Neuronal stem cell (in vitro differentiated cells): ENCODE measurements around the gene SHMT1.

Source experiments
- DNase-seq: peaks from one replicate; pipeline ENCODE4 v3.0.0-alpha.2; 2013; ENCODE audit warnings: low spot score
- H2AFZ ChIP-seq: one replicate; pipeline ENCODE4 v1.6.1; 2013; ENCODE audit warnings: mild to moderate bottlenecking, low read length, inconsistent platforms
- H2AK5ac ChIP-seq: 2 replicates; pipeline ENCODE4 v1.6.1; 2013; ENCODE audit warnings: low read depth, mild to moderate bottlenecking, inconsistent platforms, low read length, moderate library complexity, mixed read lengths
- H2BK120ac ChIP-seq: 2 replicates; pipeline ENCODE4 v1.6.1; 2013; ENCODE audit warnings: low read depth, mild to moderate bottlenecking, inconsistent platforms, low read length, moderate library complexity, mixed read lengths
- H2BK12ac ChIP-seq: one replicate; pipeline ENCODE4 v1.6.1; 2013; ENCODE audit warnings: low read length, inconsistent platforms
- H2BK15ac ChIP-seq: 2 replicates; pipeline ENCODE4 v1.6.1; 2013; ENCODE audit warnings: mild to moderate bottlenecking, low read length, inconsistent platforms, mixed read lengths
- H2BK5ac ChIP-seq: one replicate; pipeline ENCODE4 v1.6.1; 2013; ENCODE audit warnings: inconsistent platforms, mild to moderate bottlenecking, low read length, moderate library complexity
- H3K14ac ChIP-seq: one replicate; pipeline ENCODE4 v1.6.1; 2013; ENCODE audit warnings: low read length, inconsistent platforms
- H3K18ac ChIP-seq: 2 replicates; pipeline ENCODE4 v1.6.1; 2013; ENCODE audit warnings: low read length, inconsistent platforms
- H3K23ac ChIP-seq: 2 replicates; pipeline ENCODE4 v1.6.1; 2013; ENCODE audit warnings: low read depth, mild to moderate bottlenecking, mixed read lengths, low read length, inconsistent platforms; ENCODE audit not compliant: poor library complexity
- H3K27ac ChIP-seq: replicated peaks from 3 replicates; pipeline ENCODE4 v1.5.1; 2013; ENCODE audit warnings: low read length, inconsistent platforms
- H3K27me3 ChIP-seq, 3 experiments: 2 replicates each; pipeline ENCODE4 v1.6.1; 2013; ENCODE audit warnings: low read length in 3 of 3, mild to moderate bottlenecking in 2 of 3, inconsistent platforms in 1 of 3, low read depth in 1 of 3, mixed read lengths in 1 of 3, moderate library complexity in 1 of 3; ENCODE audit not compliant: control insufficient read depth in 3 of 3, insufficient read depth in 3 of 3
- H3K36me3 ChIP-seq, 2 donors: replicated peaks in 1 of 2; 2 replicates each; pipeline ENCODE4 v1.6.1; 2013; ENCODE audit warnings: low read length in 2 of 2; ENCODE audit not compliant: control insufficient read depth in 2 of 2, insufficient read depth in 2 of 2
- H3K4ac ChIP-seq: 2 replicates; pipeline ENCODE4 v1.6.1; 2013; ENCODE audit warnings: inconsistent platforms, mild to moderate bottlenecking, low read length, moderate library complexity
- H3K4me1 ChIP-seq, 2 donors: 1 replicate in 1 of 2; 2 replicates in 1 of 2; pipeline ENCODE4 v1.6.1; 2013; ENCODE audit warnings: low read length in 2 of 2, low read depth in 1 of 2; ENCODE audit not compliant: control insufficient read depth in 2 of 2, insufficient read depth in 1 of 2
- H3K4me2 ChIP-seq: one replicate; pipeline ENCODE4 v1.6.1; 2013; ENCODE audit warnings: mild to moderate bottlenecking, low read length, inconsistent platforms; ENCODE audit not compliant: insufficient read depth, poor library complexity, severe bottlenecking
- H3K4me3 ChIP-seq, 2 donors: 2 replicates each; pipeline ENCODE4 v1.5.1; 2013; ENCODE audit warnings: low read length in 2 of 2, mild to moderate bottlenecking in 2 of 2, inconsistent platforms in 1 of 2, moderate library complexity in 1 of 2
- H3K79me1 ChIP-seq: one replicate; pipeline ENCODE4 v1.6.1; 2013; ENCODE audit warnings: low read depth, mild to moderate bottlenecking, inconsistent platforms, low read length, moderate library complexity
- H3K9ac ChIP-seq: one replicate; pipeline ENCODE4 v1.6.1; 2013; ENCODE audit warnings: mild to moderate bottlenecking, low read depth, low read length, inconsistent platforms; ENCODE audit not compliant: poor library complexity
- H3K9me3 ChIP-seq, 2 donors: replicated peaks in 1 of 2; 2 replicates each; pipeline versions ENCODE3 to v1.6.1; 2013; ENCODE audit warnings: low read length in 2 of 2, mild to moderate bottlenecking in 2 of 2, inconsistent platforms in 1 of 2, low read depth in 1 of 2, mixed read lengths in 1 of 2, moderate library complexity in 1 of 2; ENCODE audit not compliant: control insufficient read depth in 2 of 2, insufficient read depth in 1 of 2
- H4K8ac ChIP-seq: one replicate; pipeline ENCODE4 v1.6.1; 2013; ENCODE audit warnings: low read depth, mild to moderate bottlenecking, inconsistent platforms, low read length, moderate library complexity
- H4K91ac ChIP-seq: one replicate; pipeline ENCODE4 v1.6.1; 2013; ENCODE audit warnings: low read length, low read depth, mild to moderate bottlenecking, inconsistent platforms; ENCODE audit not compliant: poor library complexity
- whole genome bisulfite sequencing, 2 donors: extraction: QIAGEN DNeasy Blood & Tissue Kit; methylation state at CpG; one replicate each; pipeline ENCODE4 v1.1.7; 2013; ENCODE audit warnings: missing lambda C conversion rate in 2 of 2, mixed read lengths in 1 of 2; ENCODE audit not compliant: insufficient read length in 2 of 2, insufficient replicate concordance in 1 of 2; ENCODE audit errors: extremely low coverage in 2 of 2; 5-methylcytosine and 5-hydroxymethylcytosine counted together

The SHMT1 gene

GRCh38 chr17:18381158-18381952 lies 18.0 kb upstream of the SHMT1 start:
- H2BK120ac ChIP-seq, result no peak overlapping the region
- H3K9ac ChIP-seq, result no peak overlapping the region
- peak overlapping the region; percentile 15 for H2BK15ac ChIP-seq
- no peaks in the 10 kb centered on the region for H3K36me3 ChIP-seq
- H3K27me3 ChIP-seq, result peaks cover 0 to 4% (median 0%) of the 10 kb centered on the region in 3 experiments
- H3K27ac ChIP-seq, result no peak overlapping the region
- no peak overlapping the region for H4K91ac ChIP-seq
- no peak overlapping the region for H3K23ac ChIP-seq
- H3K14ac ChIP-seq, result peak overlapping the region; percentile 82
- peaks cover 0 to 2% of the 10 kb centered on the region in 2 donors for H3K4me1 ChIP-seq
- no peaks in the 10 kb centered on the region for H3K79me1 ChIP-seq
- no peak for DNase-seq
- peak overlapping the region; percentile 84 for H2BK12ac ChIP-seq
- H2AK5ac ChIP-seq, result peak overlapping the region; percentile 84
- H2BK5ac ChIP-seq, result peak overlapping the region; percentile 82
- peak overlapping the region; percentile 28 for H3K18ac ChIP-seq
- H3K9me3 ChIP-seq, result no peaks in the 10 kb centered on the region
- H3K4me3 ChIP-seq, result no peak overlapping the region
- no CpG with 5 or more reads among the region's 23 CpGs for WGBS, 2 donors
- no peak overlapping the region for H3K4ac ChIP-seq
- H2AFZ ChIP-seq, result no peak overlapping the region
- no peak overlapping the region for H4K8ac ChIP-seq
- H3K4me2 ChIP-seq, result no peak overlapping the region

- Histone ChIP-seq H2BK120ac (no peak overlapping the region), H3K14ac (no peak overlapping the region), H2BK12ac (no peak overlapping the region), H2AK5ac (peak overlapping the region; percentile 84), H3K9me3 (no peaks in the 10 kb centered on the region), H2BK15ac (peak overlapping the region; percentile 15), H3K4me2 (no peak overlapping the region), H3K4me3 (no peak overlapping the region), H3K18ac (peak overlapping the region; percentile 76), H3K4me1 (peaks cover 0 to 2% of the 10 kb centered on the region in 2 donors), H2BK5ac (peak overlapping the region; percentile 82), H3K27me3 (peaks cover 0 to 7% (median 0%) of the 10 kb centered on the region in 3 experiments), H3K27ac (no peak overlapping the region), H3K23ac (no peak overlapping the region), H3K36me3 (no peaks in the 10 kb centered on the region), H2AFZ (no peak overlapping the region), H3K4ac (no peak overlapping the region), H4K8ac (peak overlapping the region; percentile 82), H4K91ac (no peak overlapping the region), H3K79me1 (no peaks in the 10 kb centered on the region), H3K9ac (no peak overlapping the region)
- DNase-seq, result no peak
- no CpG with 5 or more reads among the region's 15 CpGs for WGBS, 2 donors
These were observed 17.3 kb upstream of the SHMT1 start for GRCh38 chr17:18380471-18381157.

GRCh38 chr17:18379246-18380146 lies 16.1 kb upstream of the SHMT1 start:
- Histone ChIP-seq H3K36me3 (no peaks in the 10 kb centered on the region), H2AFZ (no peak overlapping the region), H3K9me3 (no peaks in the 10 kb centered on the region)

More at GRCh38 chr17:18379246-18380146, 16.1 kb upstream of the SHMT1 start:
- Histone ChIP-seq H3K79me1 (no peaks in the 10 kb centered on the region), H3K4me2 (no peak overlapping the region), H3K18ac (peak overlapping the region; percentile 57), H2BK15ac (peak overlapping the region; percentile 30), H3K23ac (peak overlapping the region; percentile 12), H2BK12ac (no peak overlapping the region), H3K4me1 (peaks cover 0 to 2% of the 10 kb centered on the region in 2 donors), H3K4ac (no peak overlapping the region), H2AK5ac (peak overlapping the region; percentile 32), H3K9ac (no peak overlapping the region), H3K14ac (no peak overlapping the region), H2BK5ac (no peak overlapping the region), H3K27me3 (peaks cover 0 to 7% (median 0%) of the 10 kb centered on the region in 3 experiments), H3K4me3 (no peak overlapping the region), H4K8ac (peak overlapping the region; percentile 82), H4K91ac (no peak overlapping the region), H3K27ac (no peak overlapping the region), H2BK120ac (no peak overlapping the region)
- no peak for DNase-seq
- no CpG with 5 or more reads among the region's 16 CpGs for WGBS, 2 donors
